HuH-7 (cell line): ENCODE measurements around the gene DCXR.

Experiments used
- DNase-seq: peaks from one replicate; pipeline ENCODE4 v3.0.0; 2011; ENCODE audit warnings: low spot score

DCXR gene

DNA sequence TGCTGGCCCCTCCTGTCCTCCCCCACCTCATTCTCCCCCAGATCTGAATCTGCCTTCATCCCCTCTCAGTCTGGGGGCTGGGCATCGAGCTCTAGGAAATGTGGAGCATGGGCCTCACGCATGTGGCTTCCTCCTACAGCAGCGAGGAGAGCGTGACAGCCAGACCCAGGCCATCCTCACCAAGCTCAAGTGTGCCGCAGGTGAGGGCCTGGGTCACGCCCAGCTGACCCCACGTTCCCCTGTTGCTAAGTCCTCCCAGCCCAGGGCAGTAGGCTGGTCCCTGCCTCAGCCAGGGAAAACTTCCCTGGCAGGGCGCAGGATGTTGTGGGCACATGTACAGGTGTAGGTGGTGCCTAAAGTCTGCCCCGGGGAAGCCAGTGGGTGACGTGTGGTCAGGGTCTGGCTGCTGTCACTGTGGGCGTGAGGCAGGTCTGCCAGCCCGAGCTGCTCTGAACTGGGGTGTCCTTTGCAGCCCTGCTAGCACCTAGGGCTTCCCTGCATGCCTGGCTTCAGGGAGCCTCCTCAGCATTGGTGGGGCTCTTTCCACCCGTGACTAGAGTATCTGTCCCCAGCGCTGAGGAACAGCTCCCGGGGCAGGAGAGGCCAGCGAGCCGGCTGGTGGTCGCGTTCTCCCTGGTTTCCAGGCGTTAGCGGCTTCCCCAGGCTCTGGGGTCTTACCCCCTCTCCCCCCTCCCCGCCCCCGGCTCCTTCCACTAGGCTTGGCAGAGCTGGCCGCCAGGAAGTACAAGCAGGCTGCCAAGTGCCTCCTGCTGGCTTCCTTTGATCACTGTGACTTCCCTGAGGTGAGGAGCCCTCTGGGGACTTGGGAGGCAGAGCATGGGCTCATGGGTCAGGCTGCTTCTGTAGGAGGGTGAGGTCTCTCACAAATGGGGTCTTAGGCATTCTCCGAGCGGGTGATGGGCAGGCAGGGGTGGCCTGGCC, 17.8 kb upstream of the DCXR start:
- no peak for DNase-seq

DNA sequence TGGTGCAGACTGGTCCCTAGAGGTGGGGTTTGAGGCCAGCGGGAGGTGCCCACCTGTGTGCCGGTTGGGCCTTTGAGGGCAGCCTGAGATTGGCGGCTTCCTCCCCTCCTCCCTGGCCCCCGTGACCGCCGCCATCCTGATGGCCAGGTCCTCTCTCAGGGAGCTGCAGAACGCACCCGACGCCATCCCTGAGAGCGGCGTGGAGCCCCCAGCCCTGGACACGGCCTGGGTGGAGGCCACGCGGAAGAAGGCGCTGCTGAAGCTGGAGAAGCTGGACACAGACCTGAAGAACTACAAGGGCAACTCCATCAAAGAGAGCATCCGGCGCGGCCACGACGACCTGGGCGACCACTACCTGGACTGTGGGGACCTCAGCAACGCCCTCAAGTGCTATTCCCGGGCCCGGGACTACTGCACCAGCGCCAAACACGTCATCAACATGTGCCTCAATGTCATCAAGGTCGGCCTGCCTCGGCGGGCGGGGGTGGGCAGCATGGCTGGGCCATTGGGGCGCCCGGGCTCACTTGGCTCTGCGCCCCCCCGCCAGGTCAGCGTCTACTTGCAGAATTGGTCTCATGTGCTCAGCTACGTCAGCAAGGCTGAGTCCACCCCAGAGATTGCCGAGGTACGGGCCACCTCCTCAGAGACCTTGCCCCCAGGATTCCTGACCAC, 17.0 kb upstream of the DCXR start:
- DNase-seq = no peak

DNA sequence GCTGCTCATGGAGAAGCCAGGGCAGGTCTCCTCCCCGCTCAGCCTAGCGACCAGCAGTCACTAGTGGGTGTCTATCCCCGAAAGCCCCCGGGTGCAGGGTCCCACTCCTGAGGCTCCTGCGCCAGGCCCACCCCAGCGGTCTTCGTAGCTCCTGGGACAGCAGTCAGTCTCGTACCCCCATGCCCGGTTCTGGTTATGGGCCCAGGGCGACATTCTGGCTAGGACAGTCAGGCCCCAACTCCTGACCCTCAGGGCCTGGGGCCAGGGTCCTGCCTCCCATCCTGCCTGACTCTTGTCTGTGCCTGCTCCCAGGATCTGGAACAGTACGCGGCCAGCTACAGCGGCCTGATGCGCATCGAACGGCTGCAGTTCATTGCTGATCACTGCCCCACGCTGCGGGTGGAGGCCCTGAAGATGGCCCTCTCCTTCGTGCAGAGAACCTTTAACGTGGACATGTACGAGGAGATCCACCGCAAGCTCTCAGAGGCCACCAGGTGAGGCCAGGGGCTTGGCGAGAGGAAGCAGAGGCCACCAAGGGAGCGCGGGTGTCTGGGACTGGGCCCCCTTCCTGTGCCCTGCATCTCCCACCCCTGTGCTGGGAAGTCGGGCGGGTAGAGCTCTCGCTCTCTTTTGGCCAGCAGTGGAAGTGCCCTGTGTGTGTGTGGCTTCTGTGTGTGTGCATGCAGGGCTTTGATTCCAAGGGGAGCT, 16.2 kb upstream of the DCXR start:
- no peak for DNase-seq

DNA sequence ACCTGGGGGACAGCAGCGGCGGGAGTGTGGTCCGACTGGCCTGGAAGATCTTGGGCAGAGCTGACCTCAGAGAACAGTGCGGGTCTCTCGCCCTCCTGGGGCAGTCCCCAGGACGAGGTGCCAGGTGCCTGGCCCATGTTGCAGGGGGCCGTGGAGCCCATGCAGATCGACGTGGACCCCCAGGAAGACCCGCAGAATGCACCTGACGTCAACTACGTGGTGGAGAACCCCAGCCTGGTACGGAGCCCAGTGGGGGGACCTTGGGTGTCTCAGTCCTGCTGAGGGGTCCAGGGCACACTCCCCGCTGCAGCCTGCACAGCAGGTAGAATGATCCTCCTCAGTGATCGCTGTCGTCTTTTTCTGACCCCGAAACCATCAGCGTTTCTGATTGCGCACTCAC, 15.6 kb upstream of the DCXR start:
- no peak for DNase-seq

DNA sequence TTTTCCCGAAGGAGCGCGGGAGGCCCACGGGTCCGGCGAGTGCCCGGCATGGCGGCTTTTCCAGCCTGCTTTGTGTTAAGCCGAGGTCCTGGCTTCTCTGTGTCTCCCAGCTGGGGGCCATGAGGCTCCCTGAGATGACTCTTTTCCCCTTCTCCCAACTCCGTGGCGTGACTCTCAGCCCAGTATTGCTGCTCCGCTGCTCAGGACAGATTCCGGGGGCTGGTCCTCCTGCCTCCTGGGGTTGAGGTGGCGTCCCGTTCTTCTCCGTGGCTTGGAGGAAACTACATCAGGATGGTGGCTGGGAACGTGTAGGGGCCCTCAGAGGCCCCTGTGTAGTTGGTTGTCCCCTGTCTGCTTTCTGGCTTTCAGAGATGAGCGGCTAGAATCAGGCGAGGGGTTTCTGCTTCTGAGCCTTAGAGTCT, 15.2 kb upstream of the DCXR start:
- no peak for DNase-seq

DNA sequence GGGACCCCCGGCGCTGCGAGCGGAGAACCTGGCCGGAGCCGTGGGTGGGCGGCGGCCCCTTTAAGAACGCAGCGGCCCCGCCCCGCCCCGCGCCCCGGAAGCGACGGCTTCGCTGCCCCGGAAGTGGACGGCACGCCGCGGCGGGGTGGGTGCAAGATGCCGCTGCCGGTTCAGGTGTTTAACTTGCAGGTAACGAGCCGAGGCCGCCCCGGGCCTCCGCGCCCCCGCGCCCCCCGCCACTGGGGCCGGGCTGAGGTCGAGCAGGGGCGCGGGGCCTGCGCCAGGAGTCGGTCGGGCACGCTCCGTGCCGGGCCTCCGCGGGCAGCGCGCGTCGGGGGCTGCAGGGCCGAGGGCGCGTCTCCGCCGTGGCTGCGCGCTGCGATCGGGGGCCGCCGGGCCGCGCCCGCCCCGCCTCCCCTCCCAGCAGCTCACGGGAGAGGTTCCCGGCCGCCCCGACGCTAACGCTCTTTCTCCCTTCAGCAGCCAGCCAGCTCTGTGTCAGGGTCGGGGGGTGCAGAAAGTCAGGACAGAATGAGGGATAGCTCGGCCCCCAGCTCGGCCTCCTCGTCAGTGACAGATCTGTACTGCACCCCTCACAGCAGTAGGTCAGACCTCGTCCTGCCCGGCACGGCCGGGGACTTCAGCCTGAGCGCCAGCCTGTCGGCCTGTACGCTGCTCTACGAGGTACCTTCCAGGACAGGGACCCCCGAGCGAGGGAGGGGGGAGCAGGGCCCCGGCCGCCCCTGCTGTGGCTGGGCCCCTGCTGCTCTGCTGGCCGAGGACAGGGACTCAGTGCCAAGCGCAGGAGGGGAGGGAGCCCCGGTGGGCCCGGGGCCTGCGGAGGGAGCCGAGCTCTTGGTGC, 14.5 kb upstream of the DCXR start, which contains the start of the genes GPS1 and RFNG:
TSS of gene GPS1 (plus strand) at position 123 of the 862 bp plus-strand sequence. CDS start at position 157, 34 bp downstream.
TSS of gene RFNG (minus strand) at position 36 of the 862 bp plus-strand sequence. CDS start 45 bp downstream, outside the sequence.
- DNase-seq = peak; percentile 95

DNA sequence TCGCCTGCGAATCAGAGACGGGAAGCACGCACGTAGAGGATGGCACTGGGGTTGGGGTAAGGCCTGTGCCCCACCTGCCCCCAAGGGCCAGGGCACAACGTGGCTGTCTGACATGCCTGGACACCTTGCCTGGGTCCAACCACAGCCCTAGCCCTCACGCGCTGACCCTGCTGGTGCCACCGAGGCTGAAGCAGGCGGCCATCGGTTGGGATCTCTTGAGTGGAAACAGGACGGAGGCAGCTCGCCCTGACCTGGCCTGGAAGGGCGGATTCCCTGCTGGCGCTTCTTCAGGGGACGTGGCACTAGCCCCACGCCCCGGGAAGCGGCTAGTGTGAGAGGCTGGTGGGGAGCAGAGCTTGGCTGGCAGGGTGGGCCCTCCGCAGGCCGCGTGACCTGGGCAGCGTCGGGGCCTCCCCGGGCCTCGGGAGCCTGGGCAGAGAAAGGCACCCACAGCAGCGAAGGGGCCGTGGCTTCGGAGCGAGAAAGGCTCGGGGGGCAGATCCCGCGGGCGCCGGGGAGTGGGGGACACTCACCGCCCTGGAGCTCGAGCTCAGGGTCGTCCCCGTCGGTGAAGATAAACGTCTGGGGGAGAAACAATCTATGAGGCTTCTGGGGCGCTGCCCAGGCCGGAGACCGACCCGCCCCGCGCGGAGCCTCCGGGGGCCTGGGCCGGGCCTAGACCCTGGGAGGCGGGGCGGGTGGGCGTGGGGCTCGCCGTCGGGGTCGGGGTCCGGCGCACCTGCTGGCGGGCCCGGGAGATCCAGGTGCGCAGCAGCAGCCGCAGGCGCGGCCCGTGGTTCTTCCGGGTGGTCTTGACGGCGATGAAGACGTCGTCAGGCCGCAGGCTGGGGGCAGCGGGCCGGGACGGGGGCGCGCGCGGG, 13.5 kb upstream of the DCXR start:
- peak; percentile 54 for DNase-seq

DNA sequence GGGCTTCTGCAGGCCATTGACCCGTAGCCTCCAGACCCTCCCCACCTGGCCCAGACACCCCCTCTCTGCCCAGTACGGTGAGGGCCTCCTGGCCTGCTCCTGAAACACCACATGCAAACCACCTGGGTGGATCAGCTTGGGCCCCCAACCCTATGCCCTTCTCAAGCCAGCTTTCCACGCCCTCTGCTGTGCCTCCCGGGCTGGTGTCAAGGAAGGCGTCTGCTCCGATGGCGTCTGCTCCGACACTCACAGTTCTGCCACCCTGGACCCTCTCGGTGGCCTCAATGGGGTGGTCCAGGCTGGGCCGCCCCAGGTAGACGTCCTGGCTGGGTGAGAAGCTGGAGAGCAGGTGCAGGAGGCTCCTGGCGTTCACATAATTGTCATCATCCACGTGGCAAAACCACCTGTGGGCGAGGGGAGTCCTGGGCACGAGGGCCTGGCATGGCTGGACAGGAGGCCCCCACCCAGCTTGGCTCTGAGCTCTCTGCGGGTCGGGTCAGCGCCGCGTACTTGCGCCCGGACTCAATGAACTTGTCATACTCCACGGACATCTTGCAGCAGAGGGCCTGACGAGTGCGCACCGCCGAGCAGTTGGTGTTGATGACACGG, 12.8 kb upstream of the DCXR start:
- no peak for DNase-seq

DNA sequence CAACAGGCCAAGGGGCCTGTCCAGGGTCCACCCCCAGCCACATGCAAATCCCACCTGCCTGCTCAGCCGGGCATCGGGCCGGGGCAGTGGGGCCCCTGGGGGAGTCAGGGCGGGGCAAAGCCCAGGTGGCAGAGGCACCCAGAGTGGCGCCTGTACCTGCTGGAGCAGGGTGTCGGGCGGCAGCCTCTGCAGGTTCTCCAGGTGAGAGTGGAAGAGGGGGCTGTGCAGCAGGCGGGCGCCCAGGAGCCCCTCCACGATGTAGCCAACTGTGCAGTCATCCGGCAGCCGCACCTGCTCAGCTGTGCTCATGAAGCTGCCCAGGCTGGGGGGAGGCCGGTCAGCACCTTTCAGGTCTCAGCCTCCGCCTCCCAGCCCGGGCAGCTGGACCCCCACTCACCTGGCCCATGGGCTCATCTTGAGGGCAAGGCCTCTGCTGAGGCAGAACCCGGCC, 12.0 kb upstream of the DCXR start:
- DNase-seq = no peak

DNA sequence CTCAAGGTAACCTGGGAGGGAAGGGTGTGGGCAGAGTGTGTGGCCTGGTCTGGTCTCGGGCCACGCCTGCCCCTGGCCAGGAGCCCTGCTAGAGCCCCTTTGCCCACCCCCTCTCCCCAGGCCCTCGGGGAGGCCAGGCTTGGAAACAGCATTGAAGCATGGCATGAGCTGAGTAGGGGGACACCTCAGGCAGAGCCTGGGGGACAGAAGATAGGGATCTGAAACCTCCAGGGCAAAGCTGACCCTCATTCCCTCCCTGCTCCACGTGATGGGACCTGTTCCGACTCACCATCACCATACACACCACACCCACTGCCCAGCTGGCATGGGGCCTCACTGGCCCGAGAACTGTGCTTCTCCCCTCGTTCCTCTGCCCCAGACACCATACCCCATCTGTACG, 11.6 kb upstream of the DCXR start:
- no peak for DNase-seq

DNA sequence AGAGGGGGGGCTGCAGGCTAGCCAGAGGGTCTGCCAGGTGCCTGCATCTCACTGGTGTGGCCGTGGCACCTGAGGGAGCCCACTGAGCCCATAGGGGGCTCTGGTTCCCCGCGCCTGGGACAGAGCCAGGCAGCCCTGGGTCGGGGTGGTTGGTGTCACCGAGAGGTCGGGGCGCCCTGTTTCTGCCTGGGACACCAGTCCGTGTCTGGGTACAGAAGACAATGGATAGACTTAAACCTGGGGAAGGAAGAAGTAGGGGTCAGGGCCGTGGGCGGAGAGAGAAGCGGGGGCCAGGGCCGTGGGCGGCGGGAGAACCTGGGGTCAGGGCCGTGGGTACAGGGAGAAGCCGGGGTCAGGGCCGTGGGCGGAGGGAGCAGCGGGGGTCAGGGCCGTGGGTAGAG, 11.1 kb upstream of the DCXR start:
- no peak for DNase-seq

DNA sequence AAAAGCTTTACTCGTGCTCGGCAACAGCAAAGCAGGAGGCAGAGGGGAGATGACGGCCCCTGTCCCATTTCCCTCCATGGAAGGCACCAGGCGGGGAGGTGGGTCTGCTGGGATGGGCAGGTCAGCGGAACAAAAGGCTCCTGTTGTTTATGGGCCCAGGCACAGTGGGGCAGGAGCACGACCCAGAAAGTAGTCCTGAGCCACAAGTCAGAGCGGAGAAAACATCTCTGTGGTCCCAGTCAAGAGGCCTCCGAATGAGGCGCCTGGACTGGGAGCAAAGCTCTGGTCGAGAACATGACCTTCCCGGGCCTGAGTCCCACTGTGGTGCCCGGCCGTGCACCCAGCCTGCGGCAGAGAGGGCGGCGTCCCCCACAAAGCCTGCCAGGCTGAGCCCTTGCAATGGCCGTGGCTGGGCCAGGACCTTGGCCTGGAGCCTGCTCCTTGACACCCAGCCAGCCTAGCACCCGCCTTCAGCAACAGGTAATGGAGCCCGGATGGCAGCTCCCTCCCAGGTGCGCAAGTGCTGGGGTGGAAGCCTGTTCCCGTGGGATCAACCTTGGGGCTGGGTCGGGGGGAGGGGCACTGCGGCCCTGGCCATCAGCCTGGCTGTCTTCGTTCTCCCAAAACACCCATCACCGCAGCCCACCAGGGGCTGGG, 10.5 kb upstream of the DCXR start:
- DNase-seq = no peak

DNA sequence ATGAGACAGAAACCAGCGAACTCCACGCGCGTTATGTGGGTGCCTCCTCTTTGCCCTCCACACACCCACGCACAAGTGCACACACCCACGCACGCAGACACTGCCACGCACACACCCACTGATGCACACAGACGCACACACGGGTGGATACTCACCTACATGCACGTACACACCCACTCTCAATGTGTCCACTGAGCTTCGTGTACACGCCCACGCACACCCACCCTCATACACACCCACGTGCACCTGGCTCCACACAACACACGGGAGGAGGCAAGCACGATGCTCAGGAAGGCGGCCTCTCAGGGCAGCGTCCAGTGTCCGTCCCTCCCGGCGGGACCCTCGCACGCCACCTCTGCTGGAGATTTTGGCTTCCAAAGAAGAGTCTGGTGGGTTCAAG, 9.9 kb upstream of the DCXR start:
- DNase-seq = no peak

DNA sequence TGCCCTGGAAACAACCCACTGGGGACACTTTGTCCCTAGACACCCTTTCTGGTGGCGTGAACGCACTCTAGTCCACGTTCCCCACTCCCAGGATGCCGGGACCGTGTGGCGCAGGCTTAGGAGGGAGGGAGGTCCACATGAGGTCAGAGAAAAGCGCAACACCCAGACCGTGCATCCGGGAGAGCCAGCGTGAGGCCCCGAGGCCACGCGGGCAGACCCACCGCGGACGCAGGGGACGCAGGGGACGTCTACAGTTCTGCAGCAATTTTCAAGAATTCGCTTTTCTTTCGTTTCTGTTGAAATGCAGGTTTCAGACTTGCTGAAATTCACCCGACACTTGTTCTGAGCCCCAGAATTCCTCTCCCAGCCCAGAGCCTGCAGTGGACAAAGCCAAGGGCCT, 9.4 kb upstream of the DCXR start:
- DNase-seq = no peak

DNA sequence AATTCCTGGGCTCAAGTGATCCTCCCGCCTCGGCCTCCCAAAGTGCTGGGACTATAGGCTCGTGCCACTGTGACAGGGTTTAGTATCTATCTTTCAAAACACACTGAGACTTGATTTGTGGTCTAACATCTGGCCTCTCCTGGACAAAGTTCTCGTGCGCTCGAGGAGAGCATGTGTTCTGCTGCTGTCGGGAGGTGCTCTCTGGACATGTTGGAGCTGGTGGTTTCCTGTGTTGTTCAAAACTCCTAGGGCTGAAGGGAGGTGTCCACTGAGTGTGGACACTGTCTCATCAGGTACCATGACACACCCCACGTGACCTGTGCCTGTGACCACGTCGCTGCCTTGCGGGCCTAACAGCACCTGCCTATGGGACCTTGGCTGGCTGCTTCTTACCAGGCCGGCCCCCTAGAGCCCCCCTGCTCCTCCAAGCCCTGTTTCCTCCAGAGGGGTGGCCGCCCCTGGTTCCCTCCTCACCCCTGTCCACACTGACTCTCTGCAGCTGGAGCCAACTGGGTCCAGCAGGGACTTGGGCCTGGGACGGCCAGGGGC, 8.5 kb upstream of the DCXR start:
- DNase-seq = no peak

DNA sequence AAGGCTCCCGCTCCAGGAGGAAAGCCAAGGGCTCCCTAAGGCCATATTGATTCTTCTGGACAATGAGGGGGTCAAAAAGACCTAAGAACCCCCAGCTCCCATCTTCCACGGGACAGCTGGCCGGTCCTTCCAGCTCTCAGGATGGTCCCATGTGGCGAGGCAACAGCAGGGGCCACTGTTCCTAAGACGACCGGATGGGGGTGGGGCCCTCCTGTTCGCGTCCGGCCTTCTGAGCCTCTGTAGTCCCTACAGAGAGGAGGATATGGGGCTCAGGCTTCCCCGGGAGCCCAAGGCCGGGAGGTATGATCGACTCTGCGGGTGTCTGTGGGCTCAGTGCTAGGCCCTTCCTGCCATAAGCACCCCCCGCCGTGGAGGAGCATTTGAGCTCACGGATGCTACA, 6.0 kb upstream of the DCXR start:
- no peak for DNase-seq

DNA sequence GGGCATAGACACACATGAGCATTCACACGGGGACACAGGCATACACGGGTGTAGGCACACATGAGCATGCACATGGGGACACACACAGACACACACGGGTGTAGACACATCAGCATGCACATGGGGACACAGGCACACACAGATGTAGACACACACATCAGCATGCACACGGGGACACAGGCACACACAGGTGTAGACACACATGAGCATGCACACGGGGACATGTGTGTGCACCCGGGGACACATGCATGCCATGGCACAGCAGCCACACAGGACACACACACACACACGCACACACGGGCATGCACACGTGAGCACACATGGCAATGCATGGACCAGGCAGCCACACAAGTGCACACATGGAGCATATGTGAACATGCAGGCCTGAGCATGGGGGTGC, 5.2 kb upstream of the DCXR start:
- DNase-seq = no peak

DNA sequence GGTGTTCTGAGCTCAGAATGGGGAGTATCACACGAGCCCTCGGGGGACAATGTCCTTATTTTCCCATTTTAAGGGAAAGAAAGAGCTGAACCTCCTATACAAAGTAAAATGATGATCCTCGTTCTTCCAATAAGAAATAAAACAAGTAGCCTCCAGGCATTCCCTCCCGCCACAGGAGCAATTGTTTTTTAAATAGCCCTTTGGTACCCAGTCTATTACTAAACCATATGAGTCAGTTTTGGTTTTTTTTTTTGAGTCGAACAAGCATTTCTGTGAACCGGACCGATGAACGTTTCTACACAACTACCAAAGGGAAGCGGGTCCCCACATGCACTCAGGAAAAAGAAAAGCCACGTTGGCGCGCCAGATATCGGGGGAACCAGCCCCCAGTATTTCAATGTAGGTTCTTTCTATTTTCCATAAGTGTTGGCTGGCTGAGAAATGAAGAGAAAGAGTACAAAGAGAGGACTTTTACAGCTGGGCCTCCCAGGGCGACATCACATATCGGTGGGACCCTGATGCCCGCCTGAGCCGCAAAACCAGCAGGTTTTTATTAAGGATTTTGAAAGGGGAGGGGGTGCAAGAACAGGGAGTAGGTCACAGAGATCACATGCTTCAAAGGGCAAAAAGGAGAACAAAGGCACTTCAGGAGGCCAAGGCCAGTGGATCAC, 3.8 kb upstream of the DCXR start:
- no peak for DNase-seq
